Measurements from ENCODE around the gene HBS1L. TPM values are rescaled to one million over a fixed set of nuclear protein-coding genes. Genes with fewer than 3 reads are reported as not detected.

HBS1L gene
- total and polyA plus RNA-seq, 9 of the 15 experiments (the other 6 are each of a cell fraction or from before 2014, with no cell fraction given), result 101 to 199 (median 145) TPM

DNA sequence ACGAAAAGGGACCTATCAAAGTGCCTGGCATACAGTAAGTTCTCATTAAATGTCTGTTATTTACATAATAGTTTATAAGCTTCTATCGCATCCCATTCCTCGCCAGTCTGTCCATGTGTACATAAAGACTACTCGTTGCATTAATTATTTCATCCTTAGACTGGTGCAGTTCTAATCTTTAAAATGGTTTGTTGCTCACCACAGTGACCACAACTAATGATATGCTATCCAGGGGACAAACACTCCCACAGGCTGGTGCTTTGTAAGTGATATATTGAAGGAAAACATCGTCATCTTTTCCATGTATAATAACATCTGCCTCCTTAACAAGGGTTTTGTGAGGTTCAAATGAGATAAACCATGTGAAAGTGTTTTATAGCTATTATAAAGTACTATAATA lies 39.0 kb upstream of the HBS1L start (continued):
- TF ChIP-seq, protein P1, sequence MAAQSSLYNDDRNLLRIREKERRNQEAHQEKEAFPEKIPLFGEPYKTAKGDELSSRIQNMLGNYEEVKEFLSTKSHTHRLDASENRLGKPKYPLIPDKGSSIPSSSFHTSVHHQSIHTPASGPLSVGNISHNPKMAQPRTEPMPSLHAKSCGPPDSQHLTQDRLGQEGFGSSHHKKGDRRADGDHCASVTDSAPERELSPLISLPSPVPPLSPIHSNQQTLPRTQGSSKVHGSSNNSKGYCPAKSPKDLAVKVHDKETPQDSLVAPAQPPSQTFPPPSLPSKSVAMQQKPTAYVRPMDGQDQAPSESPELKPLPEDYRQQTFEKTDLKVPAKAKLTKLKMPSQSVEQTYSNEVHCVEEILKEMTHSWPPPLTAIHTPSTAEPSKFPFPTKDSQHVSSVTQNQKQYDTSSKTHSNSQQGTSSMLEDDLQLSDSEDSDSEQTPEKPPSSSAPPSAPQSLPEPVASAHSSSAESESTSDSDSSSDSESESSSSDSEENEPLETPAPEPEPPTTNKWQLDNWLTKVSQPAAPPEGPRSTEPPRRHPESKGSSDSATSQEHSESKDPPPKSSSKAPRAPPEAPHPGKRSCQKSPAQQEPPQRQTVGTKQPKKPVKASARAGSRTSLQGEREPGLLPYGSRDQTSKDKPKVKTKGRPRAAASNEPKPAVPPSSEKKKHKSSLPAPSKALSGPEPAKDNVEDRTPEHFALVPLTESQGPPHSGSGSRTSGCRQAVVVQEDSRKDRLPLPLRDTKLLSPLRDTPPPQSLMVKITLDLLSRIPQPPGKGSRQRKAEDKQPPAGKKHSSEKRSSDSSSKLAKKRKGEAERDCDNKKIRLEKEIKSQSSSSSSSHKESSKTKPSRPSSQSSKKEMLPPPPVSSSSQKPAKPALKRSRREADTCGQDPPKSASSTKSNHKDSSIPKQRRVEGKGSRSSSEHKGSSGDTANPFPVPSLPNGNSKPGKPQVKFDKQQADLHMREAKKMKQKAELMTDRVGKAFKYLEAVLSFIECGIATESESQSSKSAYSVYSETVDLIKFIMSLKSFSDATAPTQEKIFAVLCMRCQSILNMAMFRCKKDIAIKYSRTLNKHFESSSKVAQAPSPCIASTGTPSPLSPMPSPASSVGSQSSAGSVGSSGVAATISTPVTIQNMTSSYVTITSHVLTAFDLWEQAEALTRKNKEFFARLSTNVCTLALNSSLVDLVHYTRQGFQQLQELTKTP (IDR thresholded peaks at IDR 0.05; ENCODE audit: low read depth in 1 of 2, partially characterized antibody in 2 of 2), result no peak
- TF ChIP-seq, protein P2, sequence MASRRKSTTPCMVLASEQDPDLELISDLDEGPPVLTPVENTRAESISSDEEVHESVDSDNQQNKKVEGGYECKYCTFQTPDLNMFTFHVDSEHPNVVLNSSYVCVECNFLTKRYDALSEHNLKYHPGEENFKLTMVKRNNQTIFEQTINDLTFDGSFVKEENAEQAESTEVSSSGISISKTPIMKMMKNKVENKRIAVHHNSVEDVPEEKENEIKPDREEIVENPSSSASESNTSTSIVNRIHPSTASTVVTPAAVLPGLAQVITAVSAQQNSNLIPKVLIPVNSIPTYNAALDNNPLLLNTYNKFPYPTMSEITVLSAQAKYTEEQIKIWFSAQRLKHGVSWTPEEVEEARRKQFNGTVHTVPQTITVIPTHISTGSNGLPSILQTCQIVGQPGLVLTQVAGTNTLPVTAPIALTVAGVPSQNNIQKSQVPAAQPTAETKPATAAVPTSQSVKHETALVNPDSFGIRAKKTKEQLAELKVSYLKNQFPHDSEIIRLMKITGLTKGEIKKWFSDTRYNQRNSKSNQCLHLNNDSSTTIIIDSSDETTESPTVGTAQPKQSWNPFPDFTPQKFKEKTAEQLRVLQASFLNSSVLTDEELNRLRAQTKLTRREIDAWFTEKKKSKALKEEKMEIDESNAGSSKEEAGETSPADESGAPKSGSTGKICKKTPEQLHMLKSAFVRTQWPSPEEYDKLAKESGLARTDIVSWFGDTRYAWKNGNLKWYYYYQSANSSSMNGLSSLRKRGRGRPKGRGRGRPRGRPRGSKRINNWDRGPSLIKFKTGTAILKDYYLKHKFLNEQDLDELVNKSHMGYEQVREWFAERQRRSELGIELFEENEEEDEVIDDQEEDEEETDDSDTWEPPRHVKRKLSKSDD (conservative IDR thresholded peaks at IDR 0.05; ENCODE audit: low read length), result no peak
- TF ChIP-seq KLF13 (tag; IDR thresholded peaks at IDR 0.05; ENCODE audit: borderline replicate concordance, low read depth) (no peak), MAX (CRISPR knock-in tag; IDR thresholded peaks at IDR 0.05) (no peak), POLR2AphosphoS5 (IDR thresholded peaks at IDR 0.05; ENCODE audit: control insufficient read depth, insufficient read depth, low read depth, low read length) (0 out of 2 replicates have a peak, but pooled peaks have one; percentile 23), ZNF589 (CRISPR knock-in tag; IDR thresholded peaks at IDR 0.05; ENCODE audit: low read depth) (no peak), TCF15 (CRISPR knock-in tag; IDR thresholded peaks at IDR 0.05) (no peak), NR1H2 (CRISPR knock-in tag; IDR thresholded peaks at IDR 0.05) (no peak), ZFP36 (IDR thresholded peaks at IDR 0.05; ENCODE audit: low read depth, low read length, partially characterized antibody) (no peak), ZZZ3 (IDR thresholded peaks at IDR 0.05) (no peak), SREBF2 (CRISPR knock-in tag; IDR thresholded peaks at IDR 0.05) (no peak), ETS1 (conservative IDR thresholded peaks at IDR 0.05; ENCODE audit: control insufficient read depth, low read depth, low read length) (no peak), MED1 (CRISPR knock-in tag; IDR thresholded peaks at IDR 0.05; ENCODE audit: borderline replicate concordance) (no peak), BRD9 (IDR thresholded peaks at IDR 0.05; ENCODE audit: low read depth, partially characterized antibody) (no peak)
- TF ChIP-seq, protein P3, sequence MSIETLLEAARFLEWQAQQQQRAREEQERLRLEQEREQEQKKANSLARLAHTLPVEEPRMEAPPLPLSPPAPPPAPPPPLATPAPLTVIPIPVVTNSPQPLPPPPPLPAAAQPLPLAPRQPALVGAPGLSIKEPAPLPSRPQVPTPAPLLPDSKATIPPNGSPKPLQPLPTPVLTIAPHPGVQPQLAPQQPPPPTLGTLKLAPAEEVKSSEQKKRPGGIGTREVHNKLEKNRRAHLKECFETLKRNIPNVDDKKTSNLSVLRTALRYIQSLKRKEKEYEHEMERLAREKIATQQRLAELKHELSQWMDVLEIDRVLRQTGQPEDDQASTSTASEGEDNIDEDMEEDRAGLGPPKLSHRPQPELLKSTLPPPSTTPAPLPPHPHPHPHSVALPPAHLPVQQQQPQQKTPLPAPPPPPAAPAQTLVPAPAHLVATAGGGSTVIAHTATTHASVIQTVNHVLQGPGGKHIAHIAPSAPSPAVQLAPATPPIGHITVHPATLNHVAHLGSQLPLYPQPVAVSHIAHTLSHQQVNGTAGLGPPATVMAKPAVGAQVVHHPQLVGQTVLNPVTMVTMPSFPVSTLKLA (conservative IDR thresholded peaks at IDR 0.05), result no peak
